Activated T-cell treated with anti-CD3 and anti-CD28 coated beads for 48 hours (primary cell): ENCODE data around the gene CFAP68.
A peak's percentile ranks its signal among the peaks of the same experiment; 100 is the strongest.
"Not testable (repeated sequence)": the region's sequence is repeated elsewhere in the genome, so short reads cannot be mapped to it uniquely, and the experiment has no call there.

Source experiments
- DNase-seq: peaks from one replicate; pipeline ENCODE4 v3.0.0-alpha.2; 2020; ENCODE audit warnings: low read depth

CFAP68 gene

DNA sequence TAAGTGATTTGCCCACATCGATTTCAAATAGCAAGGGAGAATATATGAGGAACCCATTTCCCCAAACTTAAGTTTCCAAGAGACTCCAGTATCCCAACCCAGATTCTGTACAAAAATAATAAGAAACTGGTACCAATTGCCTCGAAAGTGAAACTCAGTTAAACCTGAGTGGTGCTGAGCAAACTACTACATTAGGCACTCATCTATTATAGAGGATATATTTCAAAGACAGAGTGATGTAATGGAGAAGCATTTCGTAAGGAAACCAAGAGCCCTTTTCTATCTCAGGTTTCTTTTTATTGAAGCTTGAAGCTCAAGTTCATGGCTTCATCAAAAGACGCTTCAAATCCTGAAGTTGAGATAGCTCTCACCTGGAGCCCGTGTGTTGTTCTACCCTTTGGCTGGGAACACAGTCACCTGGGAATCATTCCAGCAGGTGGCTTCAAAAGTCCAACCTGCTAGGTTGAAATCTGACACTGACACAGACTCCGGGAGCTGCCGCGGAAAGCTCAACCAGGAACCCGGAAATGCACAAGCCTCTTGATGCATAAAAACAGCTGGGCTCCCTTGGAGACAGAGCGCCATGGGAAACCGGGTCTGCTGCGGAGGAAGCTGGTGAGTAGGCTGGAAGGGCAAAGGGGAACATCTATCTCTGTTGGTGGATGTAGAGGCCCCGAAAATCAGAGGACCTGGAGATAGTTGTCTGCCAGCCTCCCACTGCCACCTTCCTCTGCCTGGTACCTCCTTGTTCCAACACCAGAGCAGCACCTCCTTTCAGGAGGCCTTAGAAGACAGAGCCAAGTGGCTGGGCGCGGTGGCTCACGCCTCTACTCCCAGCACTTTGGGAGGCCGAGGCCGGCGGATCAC is 39.3 kb downstream of the CFAP68 start, which contains the start of gene C11orf52:
C11orf52 (plus strand) TSS at position 524 of the 867 bp plus-strand sequence; CDS start at position 584, 60 bp downstream.
- DNase-seq, result no peak

DNA sequence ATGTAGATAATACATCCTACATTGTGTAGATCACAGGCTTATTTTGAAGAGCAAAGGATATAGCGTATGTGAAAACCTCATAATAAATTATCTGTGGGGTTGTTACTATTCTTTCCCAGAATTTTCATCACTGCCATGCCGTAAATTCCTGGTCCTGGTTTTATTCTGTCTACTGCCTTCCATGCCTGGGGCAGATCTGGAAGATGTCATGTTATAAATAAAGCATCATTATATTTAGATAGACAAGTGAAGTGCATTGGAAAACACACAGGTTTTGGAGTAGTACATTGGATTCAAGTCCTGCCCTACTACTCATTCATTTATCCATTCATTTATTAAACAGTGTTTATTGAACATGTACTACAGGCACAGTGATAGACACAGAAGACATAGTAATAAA is 41.6 kb downstream of the CFAP68 start:
- no peak for DNase-seq

DNA sequence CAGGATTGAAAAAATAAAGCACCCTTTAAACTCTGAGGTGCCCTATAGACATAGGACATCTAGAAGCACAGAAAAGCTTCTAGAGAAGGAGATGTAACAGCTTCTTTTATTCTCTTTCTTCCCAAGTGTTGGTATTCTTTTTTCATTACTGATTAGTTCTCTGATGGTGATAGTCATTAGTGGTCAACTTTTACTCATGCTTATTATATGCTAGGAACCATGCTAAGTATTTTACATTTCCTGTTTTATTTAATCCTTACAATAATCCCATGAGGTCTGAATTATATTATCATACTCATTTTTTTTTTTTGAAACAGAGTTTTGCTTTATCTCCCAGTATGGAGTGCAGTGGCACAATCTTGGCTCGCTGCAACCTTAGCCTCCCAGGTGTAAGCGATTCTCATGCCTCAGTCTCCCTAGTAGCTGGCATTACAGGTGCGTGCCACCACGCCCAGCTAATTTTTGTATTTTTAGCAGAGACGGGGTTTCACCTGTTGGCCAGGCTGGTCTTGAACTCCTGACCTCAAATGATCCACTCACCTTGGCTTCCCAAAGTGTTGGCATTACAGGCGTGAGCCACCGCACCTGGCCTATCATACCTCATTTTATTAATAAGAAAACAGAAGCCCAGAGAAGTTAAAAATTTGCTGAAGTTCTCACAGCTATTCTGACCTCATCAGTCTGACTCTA is 42.3 kb downstream of the CFAP68 start:
- no peak for DNase-seq

DNA sequence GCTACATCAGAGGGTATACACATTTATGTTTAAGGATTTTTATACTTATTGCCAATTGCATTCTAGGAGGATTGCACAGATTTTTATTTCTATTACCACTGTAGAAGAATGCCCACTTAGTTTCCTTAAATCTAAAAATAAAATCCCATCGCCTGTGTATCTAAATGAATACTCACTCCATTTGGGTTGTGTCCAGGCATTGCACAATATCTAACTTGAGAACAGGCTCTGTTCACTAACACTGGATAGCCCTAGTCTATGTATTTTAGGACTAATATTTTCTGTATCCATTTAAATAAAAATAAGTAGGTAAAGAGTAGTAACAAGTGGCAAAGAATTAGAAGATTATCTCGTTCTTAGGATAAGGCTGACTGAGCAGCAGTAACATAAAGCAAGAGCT is 43.5 kb downstream of the CFAP68 start:
- DNase-seq, result no peak

DNA sequence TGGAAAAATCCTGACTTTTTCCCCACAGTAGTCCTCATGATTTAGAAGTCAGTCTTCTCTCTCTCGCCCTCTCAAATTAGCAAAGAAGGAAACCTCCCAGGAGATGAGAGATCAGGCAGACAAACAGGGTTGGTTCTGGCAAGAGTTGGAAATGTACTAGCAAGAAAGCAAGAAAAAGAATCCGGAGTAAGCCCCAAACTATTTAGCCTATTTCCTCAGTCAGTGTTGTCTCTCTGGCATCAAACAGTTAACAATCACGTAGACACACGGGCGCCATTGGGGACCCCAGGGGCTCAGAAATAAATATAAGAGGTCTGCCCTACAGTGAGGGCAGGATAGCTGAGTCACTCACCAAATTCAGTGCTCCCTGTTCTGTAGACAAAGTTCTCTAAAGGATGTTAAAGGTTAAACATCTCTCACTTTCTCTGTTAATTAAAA is 44.0 kb downstream of the CFAP68 start:
- no peak for DNase-seq

DNA sequence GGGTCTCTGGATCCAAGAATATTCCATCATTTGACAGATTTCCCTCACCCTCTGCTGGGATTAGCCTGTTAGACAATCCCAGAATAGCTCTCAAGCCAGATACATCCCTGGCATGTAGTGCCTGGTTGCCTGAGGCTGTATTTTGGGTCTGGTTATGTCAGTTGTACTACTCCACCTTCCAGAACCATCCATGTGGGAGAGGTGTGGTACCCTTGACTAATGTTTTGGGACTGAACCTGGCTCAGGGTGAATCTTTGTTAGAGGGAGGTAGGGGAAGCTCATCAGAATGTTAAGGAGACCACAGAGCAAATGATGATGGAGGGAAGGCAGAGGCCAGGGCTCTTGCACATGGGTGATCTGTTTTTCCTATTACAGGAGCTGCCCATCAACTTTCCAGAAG is 44.6 kb downstream of the CFAP68 start:
- DNase-seq, result no peak

DNA sequence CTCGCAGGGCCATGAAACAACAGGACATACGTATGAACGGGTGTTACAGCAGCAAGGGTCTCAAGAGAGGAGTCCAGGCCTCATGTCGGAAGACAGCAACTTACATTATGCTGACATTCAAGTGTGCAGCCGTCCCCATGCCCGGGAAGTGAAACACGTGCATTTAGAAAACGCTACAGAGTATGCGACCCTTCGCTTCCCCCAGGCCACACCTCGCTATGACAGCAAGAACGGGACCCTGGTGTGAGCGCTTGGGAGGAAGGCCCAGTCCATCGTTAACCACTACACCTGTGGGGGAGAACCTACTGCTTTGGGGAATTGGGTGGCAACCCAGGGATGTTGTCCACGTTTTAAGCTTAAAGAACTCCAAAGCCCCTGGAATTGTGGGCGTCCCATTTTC is 46.6 kb downstream of the CFAP68 start:
- DNase-seq, result no peak

DNA sequence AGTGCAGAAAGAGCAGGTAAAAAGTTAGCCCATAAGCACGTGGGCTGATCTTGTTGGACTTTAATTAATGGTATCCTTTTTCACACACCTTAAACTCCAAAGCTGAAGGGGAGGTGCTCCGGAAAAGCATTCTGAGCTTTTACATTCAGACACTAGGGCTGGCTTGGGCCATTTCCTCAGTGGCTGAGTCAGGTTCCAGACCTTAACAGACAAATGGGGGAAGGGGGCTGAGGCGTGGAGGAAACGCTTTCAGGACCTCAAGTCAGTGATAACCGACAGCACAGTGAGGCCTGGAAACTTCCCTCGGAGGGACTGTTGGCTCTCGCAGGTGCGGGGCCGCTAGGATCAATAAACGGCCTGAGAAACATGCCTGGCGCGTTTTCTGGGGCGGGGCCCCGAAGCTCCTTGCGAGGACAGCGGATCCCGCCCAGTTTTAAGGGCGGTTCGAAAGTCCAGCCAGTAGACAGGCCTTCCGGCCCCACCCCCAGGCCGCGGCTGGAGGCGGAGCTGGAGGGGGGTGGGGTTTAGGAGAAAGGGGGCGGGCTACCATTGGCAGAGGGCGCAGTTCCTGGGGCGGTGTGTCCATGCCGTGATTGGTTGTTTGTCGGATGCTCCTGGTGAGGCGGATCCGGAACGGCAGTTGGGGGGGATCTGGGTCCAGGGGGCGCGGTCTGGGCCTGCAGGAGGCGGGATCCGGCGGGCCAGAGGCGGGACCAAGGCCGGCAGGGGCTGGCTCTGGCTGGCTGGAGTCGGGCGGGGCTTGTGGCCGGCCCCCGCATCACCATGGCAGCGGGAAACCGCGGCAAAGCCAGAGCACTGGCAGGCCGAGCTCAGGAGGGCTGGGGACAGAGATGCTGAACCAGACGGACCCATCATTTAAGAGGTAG is 47.4 kb downstream of the CFAP68 start:
- peak; percentile 96 for DNase-seq

DNA sequence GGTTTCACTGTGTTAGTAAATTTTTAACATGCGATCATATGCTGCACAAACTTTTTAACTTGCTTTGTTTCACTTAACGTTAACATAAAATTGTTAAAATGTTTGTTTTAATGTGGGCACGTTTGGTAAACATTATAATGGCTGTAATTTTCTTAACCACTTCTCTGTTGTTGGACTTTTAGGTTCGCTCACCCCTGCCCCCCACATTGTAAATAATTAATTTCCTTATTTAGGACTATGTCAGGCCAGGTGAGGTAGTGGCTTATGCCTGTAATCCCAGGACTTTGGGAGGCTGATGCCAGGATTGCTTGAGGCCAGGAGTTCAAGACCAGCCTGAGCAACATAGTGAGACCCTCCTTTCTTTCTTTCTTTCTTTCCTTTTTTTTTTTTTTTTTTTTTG is 51.1 kb downstream of the CFAP68 start:
- DNase-seq, result no peak

DNA sequence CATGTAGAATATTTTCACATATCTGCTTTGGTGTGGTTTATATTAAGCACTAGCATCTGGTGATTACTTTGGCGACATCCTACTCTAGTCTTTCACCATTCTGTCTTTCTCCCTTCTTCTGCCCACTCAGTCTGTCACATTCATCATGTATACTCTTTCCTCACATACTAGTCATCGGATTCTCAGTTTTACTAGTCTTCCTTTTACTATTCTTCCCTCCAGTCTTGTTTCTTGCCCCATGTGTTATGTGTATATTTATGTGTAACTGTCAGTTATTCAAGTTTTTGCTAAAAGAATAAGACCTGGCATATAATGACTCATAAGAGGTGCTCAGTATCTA is 53.2 kb downstream of the CFAP68 start:
- DNase-seq, result no peak

DNA sequence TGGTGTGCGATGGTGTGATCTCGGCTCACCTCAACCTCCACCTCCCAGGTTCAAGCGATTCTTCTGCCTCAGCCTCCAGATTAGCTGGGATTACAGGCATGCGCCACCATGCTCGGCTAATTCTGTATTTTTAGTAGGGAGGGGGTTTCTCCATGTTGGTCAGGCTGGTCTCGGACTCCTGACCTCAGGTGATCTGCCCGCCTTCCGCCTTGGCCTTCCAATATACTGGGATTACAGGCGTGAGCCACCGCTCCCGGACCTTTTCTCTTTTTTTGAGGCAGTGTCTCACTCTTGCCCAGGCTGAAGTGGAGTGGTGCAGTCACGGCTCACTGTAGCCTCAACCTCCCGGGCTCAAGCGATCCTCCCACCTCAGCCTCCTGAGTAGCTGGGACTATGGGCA is 53.8 kb downstream of the CFAP68 start:
- not testable (repeated sequence) for DNase-seq

DNA sequence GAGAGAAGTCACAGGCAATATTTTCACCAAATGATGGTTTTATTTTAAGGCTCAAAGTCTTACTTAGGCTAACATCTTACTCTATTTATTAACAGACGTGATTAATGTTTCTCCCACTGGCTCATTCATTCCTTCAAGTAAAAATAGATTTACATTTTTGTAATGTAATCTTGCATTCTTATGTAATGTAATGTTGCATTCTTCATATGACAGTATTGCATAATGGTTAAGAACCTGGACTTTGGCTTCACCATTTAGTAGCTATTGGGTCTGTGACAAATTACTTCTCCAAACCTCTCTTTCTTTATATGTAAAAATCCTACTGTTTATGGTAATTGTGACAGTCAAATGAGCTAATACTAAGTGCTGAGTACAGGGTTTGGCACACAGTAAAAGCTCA is 54.5 kb downstream of the CFAP68 start:
- no peak for DNase-seq

DNA sequence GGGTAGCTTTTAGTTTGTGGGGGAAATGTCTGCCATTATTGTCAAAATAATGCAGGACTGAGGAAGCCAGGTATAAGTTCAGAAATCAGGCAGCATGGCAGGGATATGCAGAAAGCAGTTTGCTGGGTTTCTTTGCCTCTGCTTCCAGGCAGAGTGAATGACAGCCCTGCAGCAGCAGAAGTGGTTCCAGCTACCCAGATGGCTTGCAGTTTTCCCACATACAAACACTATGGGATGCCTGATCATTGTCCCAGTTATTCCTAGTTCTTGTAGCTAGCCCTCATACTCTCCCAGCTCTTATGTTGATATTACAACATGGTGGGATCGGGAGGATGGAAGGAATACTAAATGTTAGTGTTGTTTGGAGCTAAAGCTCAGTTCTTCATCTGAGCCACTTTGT is 55.0 kb downstream of the CFAP68 start:
- DNase-seq, result no peak
